Prostate gland (tissue), 2 donors: ENCODE data around the gene ZBTB14.

Experiments
- CTCF ChIP-seq, 4 experiments: fragments of 200-600 bp in 2 of 4; fragments of 450-650 bp in 2 of 4; sonication (generic) in 2 of 4; IDR thresholded peaks; 1 replicate in 3 of 4; 2 replicates in 1 of 4; pipeline ENCODE4 v1.5.1; 2016 to 2019; ENCODE audit warnings: antibody characterized with exemption in 4 of 4, mild to moderate bottlenecking in 2 of 4, moderate library complexity in 2 of 4
- POLR2A ChIP-seq: fragments of 450-650 bp; IDR thresholded peaks from one replicate; pipeline ENCODE4 v1.6.1; 2016; ENCODE audit warnings: antibody characterized with exemption, mild to moderate bottlenecking
- POLR2AphosphoS5 ChIP-seq: sonication (generic); formaldehyde crosslinking; IDR thresholded peaks from one replicate; pipeline ENCODE4 v1.6.1; 2017; ENCODE audit warnings: antibody characterized with exemption

DNA sequence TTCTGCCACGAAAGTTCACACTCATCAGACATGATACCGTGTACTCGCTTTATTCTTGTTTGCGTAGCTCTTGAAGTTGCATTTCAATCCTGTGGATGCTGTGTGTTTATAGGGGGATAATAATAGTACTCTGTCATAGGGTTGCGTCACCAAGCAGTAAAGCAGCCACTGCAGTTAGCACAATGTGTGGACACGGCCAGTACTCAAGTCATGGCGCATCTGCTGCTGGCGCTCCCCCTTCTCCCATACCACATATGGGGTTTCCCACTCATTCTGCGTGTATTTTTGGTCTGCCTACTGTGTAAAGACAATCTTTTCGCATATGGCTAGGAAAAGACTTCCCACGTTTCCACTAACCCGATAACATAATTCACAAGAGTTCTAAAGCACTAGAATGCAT is 2.1 kb upstream of the ZBTB14 start:
- no peak for TF ChIP-seq CTCF (IDR thresholded peaks at IDR 0.05)
- no peak for TF ChIP-seq POLR2A
- TF ChIP-seq POLR2AphosphoS5, result no peak
